GM12801 (cell line): ENCODE data around the gene C17orf100.

Source experiments
- TF ChIP-seq, protein P1 (sequence below): IDR thresholded peaks from one replicate; pipeline ENCODE4 v1.5.1; 2011; ENCODE audit warnings: control low read depth; ENCODE audit not compliant: insufficient read length; ENCODE audit errors: extremely low read depth

The C17orf100 gene

DNA sequence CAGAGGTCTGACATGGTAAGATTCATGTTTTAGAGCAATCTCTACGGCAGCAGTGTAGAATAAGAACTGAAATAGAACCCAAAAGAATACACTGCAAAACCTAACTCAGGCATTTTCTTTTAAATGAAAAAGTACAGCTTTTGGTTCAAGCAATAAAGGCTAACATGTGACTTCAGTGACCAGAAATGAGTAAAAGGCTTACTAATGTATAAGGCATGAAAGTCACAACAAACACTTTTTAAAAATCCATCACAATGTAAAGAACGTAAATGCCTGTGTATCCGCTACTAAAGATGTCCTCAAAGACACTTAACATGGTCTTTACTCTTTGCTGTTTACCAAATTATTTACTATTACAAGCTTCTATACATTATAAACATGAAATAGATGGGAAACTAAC lies 27.6 kb upstream of the C17orf100 start:
- TF ChIP-seq, protein P1, sequence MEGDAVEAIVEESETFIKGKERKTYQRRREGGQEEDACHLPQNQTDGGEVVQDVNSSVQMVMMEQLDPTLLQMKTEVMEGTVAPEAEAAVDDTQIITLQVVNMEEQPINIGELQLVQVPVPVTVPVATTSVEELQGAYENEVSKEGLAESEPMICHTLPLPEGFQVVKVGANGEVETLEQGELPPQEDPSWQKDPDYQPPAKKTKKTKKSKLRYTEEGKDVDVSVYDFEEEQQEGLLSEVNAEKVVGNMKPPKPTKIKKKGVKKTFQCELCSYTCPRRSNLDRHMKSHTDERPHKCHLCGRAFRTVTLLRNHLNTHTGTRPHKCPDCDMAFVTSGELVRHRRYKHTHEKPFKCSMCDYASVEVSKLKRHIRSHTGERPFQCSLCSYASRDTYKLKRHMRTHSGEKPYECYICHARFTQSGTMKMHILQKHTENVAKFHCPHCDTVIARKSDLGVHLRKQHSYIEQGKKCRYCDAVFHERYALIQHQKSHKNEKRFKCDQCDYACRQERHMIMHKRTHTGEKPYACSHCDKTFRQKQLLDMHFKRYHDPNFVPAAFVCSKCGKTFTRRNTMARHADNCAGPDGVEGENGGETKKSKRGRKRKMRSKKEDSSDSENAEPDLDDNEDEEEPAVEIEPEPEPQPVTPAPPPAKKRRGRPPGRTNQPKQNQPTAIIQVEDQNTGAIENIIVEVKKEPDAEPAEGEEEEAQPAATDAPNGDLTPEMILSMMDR, result no peak

DNA sequence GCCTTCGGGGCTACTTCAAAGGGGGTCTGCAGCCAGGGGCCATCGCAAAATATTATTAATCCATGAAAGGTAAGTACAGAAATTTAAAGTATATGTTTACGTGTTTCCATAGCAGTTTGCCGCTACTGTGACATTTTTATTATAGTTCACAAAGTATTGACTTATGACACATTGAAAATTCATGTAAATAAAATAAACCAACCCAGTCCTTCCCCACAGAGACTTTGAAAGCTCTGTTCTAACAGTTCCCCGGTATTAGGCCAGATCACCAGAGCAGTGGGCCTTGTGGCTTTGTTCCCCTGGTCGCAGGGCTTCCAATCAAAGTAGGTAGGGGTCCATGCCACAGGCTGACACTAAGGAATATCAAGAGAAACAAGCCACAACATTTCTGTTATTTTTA lies 24.9 kb upstream of the C17orf100 start:
- TF ChIP-seq, protein P1, result no peak

DNA sequence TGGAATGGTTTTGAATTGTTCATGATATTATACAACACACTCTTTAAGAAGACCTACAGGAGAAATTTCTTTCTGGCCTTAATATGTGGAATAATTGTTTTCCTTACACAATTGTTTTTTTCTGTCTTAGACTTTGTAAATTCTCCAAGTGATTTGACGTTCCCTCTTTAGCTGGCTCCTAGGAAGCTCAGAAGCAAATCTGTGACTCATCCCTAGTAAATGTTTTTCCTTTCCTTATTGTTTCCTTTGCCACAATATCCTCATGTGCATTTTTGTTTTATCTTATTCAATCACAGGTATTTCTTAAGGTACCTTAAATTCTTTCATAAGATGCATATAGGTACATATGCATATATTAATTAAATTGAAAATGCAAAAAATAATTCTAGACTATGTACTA lies 24.5 kb upstream of the C17orf100 start:
- TF ChIP-seq, protein P1, result no peak

DNA sequence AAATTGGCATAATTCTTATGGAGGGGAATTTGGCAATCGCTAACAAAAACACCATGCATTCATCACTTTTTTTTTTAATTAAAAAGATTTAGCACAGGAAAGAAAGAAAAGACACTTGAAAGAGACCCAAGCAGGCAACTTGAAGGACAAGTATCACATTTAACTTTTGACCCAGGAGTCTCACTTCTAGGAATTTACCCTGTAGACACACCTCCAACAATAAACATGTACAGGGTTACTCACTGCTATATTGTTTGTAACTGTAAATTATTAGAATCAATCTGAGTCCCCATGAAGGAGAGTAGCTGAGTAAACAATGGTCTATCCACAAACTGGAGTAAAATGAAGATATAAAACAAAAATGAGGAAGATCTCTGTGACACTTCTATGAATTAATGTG lies 21.2 kb upstream of the C17orf100 start:
- TF ChIP-seq, protein P1, result no peak

DNA sequence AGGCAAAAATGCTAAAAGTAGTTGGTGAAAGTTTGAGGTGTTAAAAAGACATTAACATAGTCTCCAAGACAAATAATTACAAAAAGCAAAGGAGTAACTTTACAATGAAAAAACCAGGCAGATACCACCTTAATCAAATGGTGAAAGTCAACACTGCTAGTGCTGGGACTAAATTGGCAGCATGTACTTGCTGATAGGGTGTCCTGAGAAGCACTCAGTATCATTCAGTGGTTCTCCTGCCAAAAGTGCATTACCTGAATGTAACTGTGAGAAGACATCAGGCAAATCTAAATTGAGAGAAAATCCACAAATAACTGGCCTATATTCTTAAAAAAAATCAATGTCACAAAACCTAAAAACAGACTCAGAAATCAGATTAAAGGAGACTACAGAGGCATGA lies 19.0 kb upstream of the C17orf100 start:
- TF ChIP-seq, protein P1, result no peak

DNA sequence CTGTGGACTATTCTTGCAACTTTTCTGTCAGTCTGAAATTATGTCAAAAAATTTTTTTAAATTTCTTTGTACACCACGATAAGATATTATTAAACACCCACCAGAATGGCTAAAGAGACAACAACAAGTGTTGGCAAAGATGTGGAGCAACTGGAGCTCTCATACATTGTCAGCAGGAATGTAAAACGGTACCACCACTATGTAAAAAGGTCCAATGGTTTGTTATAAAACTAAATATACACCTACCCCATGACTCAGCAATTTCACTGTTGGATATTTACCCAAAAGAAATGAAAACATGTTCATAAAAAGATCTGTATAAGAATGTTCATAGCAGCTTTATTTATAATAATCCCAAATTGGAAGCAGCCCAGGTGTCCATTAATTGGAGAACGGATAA lies 18.3 kb upstream of the C17orf100 start:
- TF ChIP-seq, protein P1, result no peak

DNA sequence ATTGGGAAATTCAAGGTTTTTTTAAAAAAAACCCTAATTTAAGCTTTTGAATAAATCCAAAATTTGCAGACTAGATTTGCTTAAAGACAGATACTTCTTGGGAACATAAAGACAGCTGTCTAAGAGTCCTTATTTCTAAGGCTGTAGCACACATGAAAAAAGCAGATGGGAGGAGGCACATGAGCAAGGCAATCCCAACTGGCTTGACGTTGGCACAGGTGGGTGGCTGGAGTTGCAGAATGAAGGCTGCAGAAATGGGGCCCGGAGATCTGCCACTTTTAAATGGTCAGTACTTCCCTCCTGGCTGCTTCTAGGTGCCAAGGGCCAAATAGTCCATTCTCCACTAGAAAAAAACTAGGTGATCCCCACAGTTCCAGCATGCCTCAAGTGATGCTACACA lies 15.5 kb upstream of the C17orf100 start:
- TF ChIP-seq, protein P1, result no peak

DNA sequence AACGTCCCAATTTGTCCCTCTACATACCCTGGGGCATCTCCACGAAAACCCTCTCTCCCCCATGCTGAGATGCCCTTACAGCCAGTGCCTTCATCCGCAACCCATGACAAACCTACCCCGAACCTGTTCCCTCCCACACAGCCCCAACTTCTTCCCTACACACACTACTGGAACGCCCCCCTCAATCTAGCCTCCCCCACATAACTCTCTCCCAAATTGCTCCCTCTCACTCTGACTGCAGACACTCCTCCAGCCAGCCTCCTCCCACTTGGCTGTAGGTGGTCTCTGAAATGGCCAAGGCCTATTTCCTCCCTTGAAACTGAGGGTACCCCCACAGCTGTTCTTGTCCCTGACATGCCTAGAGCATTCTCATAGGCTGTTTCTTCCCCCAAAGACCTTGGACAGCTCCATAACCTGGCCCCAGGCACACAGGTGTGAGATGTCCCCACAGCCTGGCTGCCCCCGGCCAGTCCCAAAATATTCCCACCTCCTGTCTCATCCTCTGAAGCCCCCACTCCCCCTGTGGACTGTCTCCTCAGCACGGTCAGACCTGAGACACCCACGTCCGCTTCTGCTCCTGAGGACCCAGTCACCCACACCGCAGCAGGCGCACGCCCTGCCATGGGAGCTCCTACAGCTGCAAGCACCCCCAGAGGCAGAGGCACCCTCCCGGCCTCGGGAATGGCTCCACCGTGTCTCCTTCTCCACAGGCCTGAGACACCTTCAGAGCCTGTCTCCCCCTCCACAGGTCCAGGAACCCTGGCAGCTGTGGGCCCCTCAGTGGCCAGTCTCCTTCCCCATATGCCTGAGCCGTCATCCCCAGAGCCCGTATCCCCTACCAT lies 14.7 kb upstream of the C17orf100 start:
- TF ChIP-seq, protein P1, result no peak
